Measurements from ENCODE around the gene TANGO6. TPM values are rescaled to one million over a fixed set of nuclear protein-coding genes. Genes with fewer than 3 reads are reported as not detected.

The TANGO6 gene
- 6.8 to 8.3 TPM (median 7.2 TPM) in 5 replicates for total RNA-seq (2022; extraction: Qiagen RNA extraction; ENCODE audit: low read depth)

DNA sequence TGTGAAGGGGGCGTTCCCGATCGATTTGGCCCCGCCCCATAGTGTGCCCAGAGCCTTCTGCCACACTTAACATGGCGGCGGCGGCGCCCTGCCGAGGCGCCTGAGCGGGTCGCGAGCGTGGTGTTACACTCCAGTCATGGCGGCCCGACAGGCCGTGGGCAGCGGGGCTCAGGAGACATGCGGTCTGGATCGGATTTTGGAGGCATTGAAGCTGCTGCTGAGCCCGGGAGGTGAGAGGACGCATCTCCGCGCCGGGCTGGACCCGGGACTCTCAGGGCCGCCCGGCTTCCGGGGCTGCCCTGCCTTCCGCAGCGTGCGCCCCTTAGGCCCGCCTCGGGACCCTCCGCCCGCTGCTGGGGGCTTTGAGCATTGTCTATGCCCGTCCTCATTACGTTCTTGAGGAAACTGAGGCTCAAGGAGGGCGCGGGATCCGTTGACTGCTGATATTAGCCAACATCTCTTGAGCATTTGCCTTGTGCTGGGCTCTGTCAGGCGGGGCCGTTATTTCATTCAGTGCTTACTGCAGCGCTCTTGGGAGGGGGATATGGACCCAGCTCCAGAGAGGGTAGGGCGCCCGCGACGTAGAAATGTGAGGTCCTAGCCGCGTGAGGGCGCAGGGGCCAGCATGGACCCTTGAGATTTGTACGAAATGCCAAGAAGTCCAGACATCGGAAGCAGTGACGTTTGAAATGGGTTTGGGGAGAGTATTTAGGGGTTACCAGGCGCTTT is at the start of gene TANGO6:
TANGO6 (plus strand) TSS at position 50 of the 729 bp plus-strand sequence; CDS start at position 137, 87 bp downstream.

DNA sequence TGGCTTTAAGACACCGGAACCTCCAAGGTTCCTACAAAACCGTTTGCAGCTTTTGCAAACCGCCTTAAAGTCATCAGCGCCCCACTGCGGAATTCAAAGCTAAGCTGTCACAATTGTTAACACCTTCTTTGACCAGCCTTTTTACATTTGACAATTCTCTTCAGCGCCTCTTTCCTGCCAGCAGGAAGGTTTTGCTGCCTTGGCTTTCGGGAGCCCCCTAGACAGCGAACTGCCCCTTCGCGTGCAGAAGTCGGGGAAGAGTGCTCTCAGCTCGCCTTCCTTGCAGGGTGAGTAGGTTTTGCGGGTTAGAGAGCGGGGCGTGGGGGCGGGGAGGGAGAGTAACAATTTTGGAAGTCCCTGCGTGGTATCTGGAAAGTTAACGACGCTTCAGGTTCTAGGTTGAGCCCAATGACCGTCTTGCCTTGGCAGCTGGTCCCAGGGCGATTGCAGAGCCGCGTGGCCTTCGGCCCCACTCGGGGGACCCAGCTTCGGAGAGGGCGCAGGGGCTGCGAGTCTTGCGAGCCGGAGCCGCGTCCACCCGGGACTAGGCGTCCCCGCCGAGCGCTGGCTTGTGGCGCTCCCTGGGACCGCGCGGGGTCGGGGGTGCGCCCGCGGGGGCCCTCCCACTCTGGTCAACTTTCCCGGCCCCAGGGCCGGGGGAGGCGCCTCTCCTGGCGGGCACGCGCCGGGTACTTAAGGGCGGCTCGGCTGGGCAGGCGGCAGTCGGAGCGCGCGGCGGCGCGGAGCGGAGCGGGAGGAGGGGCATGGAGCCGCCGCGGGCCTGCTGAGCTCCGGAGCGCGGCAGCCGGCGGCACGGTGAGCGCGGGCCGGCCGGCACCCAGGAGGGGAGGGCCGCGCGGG is 262.4 kb downstream of the TANGO6 start, which contains the start of gene HAS3:
HAS3 (plus strand) TSS at position 153 of the 861 bp plus-strand sequence. CDS start 3,743 bp downstream, outside the sequence.

DNA sequence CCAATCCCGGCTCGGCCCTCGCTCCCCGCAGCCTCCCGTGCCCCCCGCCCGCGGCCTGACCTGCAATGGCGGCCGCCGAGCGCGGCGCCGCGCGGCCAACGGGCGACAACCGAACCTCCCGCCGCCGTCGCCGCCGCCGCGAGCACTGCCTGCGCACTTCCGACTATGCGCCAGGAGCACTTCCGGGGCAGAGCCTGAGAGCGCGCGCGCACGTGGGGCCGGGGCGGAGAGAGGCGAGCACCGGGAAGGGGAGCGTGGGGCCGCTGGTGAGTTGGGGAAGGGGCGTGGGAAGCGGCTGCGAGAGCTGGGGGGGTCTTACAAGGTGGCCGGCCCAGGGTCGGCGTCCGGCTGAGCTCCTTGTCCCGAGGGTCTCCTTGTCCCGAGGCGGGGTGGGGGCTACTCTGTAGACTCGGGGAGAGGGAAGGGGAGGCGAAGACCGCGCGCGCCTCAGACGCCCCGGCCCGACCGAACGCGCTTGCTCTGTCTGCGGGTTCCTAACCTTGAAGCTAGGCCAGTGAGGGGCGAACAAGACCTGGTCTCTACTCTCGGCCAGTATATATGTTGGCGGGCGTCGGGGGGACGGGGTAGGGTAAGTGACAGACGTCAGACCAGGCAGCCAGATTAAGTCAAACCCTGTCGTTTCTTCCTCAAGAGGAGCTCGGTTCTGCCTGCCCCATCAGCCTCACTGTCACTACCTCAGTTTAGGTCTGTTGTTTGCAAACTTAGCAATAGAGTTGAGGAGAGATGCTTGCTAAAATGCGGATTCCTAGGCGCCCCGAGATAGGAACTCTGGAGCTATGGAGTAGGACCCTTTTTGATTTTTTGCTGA is 289.3 kb downstream of the TANGO6 start, which contains the start of the genes CHTF8 and UTP4:
CHTF8 (minus strand) TSS at position 165 of the 829 bp plus-strand sequence. CDS start 11,130 bp downstream, outside the sequence.
UTP4 (plus strand) TSS at position 226 of the 829 bp plus-strand sequence. CDS start 811 bp downstream, outside the sequence.

Other genes starting within 250 kb of the TANGO6 start
- gene CDH3, start 198.2 kb upstream of the TANGO6 start, total RNA-seq (2022; extraction: Qiagen RNA extraction; ENCODE audit: low read depth), result 0.15 to 0.68 TPM (median 0.20 TPM) in 5 replicates
- 3.5 to 7.8 TPM (median 5.0 TPM) in 5 replicates for gene CDH1, start 106.2 kb upstream of the TANGO6 start, total RNA-seq (2022; extraction: Qiagen RNA extraction; ENCODE audit: low read depth)